H1 (cell line): ENCODE results near the gene SUGT1. TPM values are rescaled to one million over a fixed set of nuclear protein-coding genes. Genes with fewer than 3 reads are reported as not detected.
"Not testable (repeated sequence)": the region's sequence is repeated elsewhere in the genome, so short reads cannot be mapped to it uniquely, and the experiment has no call there.

ENCODE experiments used
- CTCF ChIA-PET: fragments of 300-600 bp; sonication (Branson Sonifier 250); formaldehyde crosslinking; loops from one replicate; lab custom pipeline; 2021; ENCODE audit not compliant: partially characterized antibody; lab: Charles Lee
- POLR2A ChIA-PET: fragments of 300-600 bp; sonication (Branson Sonifier 250); formaldehyde crosslinking; loops from one replicate; lab custom pipeline; 2021; ENCODE audit warnings: inconsistent platforms; ENCODE audit not compliant: partially characterized antibody; lab: Charles Lee
- DNase-seq, 2 experiments: peaks; one replicate each; pipeline versions ENCODE4 v3.0.0 to v3.0.0-alpha.2; 2010 to 2022; ENCODE audit warnings: low spot score in 2 of 2, low read depth in 1 of 2, mixed read lengths in 1 of 2
- FAIRE-seq: peaks from 2 replicates; lab custom pipeline; 2011; peaks lifted over from hg19 to GRCh38; lab: Jason Lieb, UNC
- H2AFZ ChIP-seq: 2 replicates; pipeline ENCODE4 v1.8.1; 2012; ENCODE audit warnings: low read length, inconsistent platforms
- H2AK5ac ChIP-seq: 2 replicates; pipeline ENCODE4 v1.6.1; 2013; ENCODE audit warnings: low read depth, low read length
- H2BK120ac ChIP-seq: replicated peaks from 2 replicates; pipeline ENCODE3; 2013; ENCODE audit warnings: low read depth, low read length, inconsistent platforms
- H2BK12ac ChIP-seq: 2 replicates; pipeline ENCODE4 v1.6.1; 2013; ENCODE audit warnings: low read depth, low read length
- H2BK15ac ChIP-seq: 2 replicates; pipeline ENCODE4 v1.6.1; 2013; ENCODE audit warnings: low read length
- H2BK20ac ChIP-seq: 2 replicates; pipeline ENCODE4 v1.6.1; 2013; ENCODE audit warnings: low read length
- H2BK5ac ChIP-seq: 2 replicates; pipeline ENCODE4 v1.6.1; 2013; ENCODE audit warnings: low read depth, low read length
- H3K14ac ChIP-seq: 2 replicates; pipeline ENCODE4 v1.6.1; 2013; ENCODE audit warnings: inconsistent platforms; ENCODE audit not compliant: insufficient read length
- H3K18ac ChIP-seq: 2 replicates; pipeline ENCODE4 v1.6.1; 2013; ENCODE audit warnings: low read length; ENCODE audit errors: extremely low read depth
- H3K23ac ChIP-seq: 2 replicates; pipeline ENCODE4 v1.6.1; 2013; ENCODE audit warnings: inconsistent platforms; ENCODE audit not compliant: insufficient read length
- H3K23me2 ChIP-seq: 2 replicates; pipeline ENCODE4 v1.6.1; 2013; ENCODE audit warnings: low read depth, low read length
- H3K27ac ChIP-seq: 2 replicates; pipeline ENCODE4 v1.6.1; 2011; ENCODE audit warnings: low read depth, low read length, inconsistent platforms
- H3K27me3 ChIP-seq, 4 experiments: replicated peaks in 1 of 4; 1 replicate in 1 of 4; 2 replicates in 3 of 4; pipeline versions ENCODE4 v1.6.1 to v1.8.1; 2011 to 2013; ENCODE audit warnings: low read length in 3 of 4, mild to moderate bottlenecking in 3 of 4, inconsistent platforms in 2 of 4, mixed read lengths in 2 of 4, moderate library complexity in 1 of 4; ENCODE audit not compliant: control insufficient read depth in 3 of 4, insufficient read depth in 3 of 4; ENCODE audit errors: extremely low read depth in 1 of 4
- H3K36me3 ChIP-seq, 4 experiments: 2 replicates each; pipeline versions ENCODE4 v1.6.1 to v1.8.1; 2011 to 2013; ENCODE audit warnings: mild to moderate bottlenecking in 4 of 4, low read length in 3 of 4, moderate library complexity in 2 of 4, control low read depth in 1 of 4, inconsistent platforms in 1 of 4; ENCODE audit not compliant: insufficient read depth in 4 of 4, control insufficient read depth in 2 of 4
- H3K4ac ChIP-seq: replicated peaks from 2 replicates; pipeline ENCODE3; 2013; ENCODE audit warnings: low read length, low read depth, mixed read lengths, inconsistent platforms; ENCODE audit not compliant: insufficient read length
- H3K4me1 ChIP-seq, 4 experiments: replicated peaks in 1 of 4; 1 replicate in 1 of 4; 2 replicates in 3 of 4; pipeline versions ENCODE4 v1.6.1 to v1.8.1; 2011 to 2013; ENCODE audit warnings: low read length in 3 of 4, inconsistent platforms in 2 of 4, mixed read lengths in 1 of 4; ENCODE audit not compliant: insufficient read depth in 4 of 4, control insufficient read depth in 3 of 4
- H3K4me2 ChIP-seq, 2 experiments: 2 replicates each; pipeline versions ENCODE4 v1.6.1 to v1.8.1; 2011 to 2013; ENCODE audit warnings: low read depth in 2 of 2, low read length in 2 of 2, control low read depth in 1 of 2, inconsistent platforms in 1 of 2, mild to moderate bottlenecking in 1 of 2; ENCODE audit not compliant: insufficient read depth in 1 of 2
- H3K4me3 ChIP-seq, 4 experiments: fragments of 200-600, 300-600 bp in 1 of 4; sonication (generic), shearing (Covaris generic), sonication (Bioruptor Twin) in 1 of 4; 2 replicates each; pipeline versions ENCODE4 v1.5.1 to v1.8.1; 2011 to 2016; ENCODE audit warnings: low read length in 4 of 4, low read depth in 3 of 4, control low read depth in 2 of 4, inconsistent platforms in 2 of 4, mild to moderate bottlenecking in 2 of 4, mixed read lengths in 1 of 4, moderate library complexity in 1 of 4; ENCODE audit not compliant: insufficient read depth in 2 of 4; ENCODE audit errors: extremely low read depth in 1 of 4
- H3K56ac ChIP-seq: replicated peaks from 2 replicates; pipeline ENCODE3; 2013; ENCODE audit warnings: low read depth, mild to moderate bottlenecking, mixed read lengths, low read length, inconsistent platforms; ENCODE audit not compliant: insufficient read length
- H3K79me1 ChIP-seq: 2 replicates; pipeline ENCODE4 v1.6.1; 2013; ENCODE audit warnings: low read depth, low read length, control low read depth
- H3K79me2 ChIP-seq, 2 experiments: 2 replicates each; pipeline versions ENCODE4 v1.6.1 to v1.8.1; 2012 to 2013; ENCODE audit warnings: low read length in 2 of 2, mild to moderate bottlenecking in 2 of 2, inconsistent platforms in 1 of 2; ENCODE audit not compliant: insufficient read depth in 2 of 2, control insufficient read depth in 1 of 2
- H3K9ac ChIP-seq, 4 experiments: replicated peaks in 1 of 4; 1 replicate in 1 of 4; 2 replicates in 3 of 4; pipeline versions ENCODE4 v1.6.1 to v1.8.1; 2011 to 2013; ENCODE audit warnings: low read depth in 3 of 4, low read length in 3 of 4, control low read depth in 2 of 4, mild to moderate bottlenecking in 2 of 4, moderate library complexity in 2 of 4, inconsistent platforms in 1 of 4; ENCODE audit errors: extremely low read depth in 1 of 4
- H3K9me3 ChIP-seq, 2 experiments: 2 replicates each; pipeline versions ENCODE4 v1.6.1 to v1.8.1; 2012 to 2013; ENCODE audit warnings: mild to moderate bottlenecking in 2 of 2, moderate library complexity in 2 of 2, control low read depth in 1 of 2, inconsistent platforms in 1 of 2, low read depth in 1 of 2, low read length in 1 of 2, mixed read lengths in 1 of 2; ENCODE audit not compliant: insufficient read depth in 2 of 2
- H4K20me1 ChIP-seq, 2 experiments: replicated peaks in 1 of 2; 2 replicates each; pipeline versions ENCODE3 to v1.8.1; 2011 to 2013; ENCODE audit warnings: inconsistent platforms in 2 of 2, low read length in 2 of 2, mild to moderate bottlenecking in 1 of 2; ENCODE audit not compliant: insufficient read depth in 2 of 2, control insufficient read depth in 1 of 2
- H4K5ac ChIP-seq: 2 replicates; pipeline ENCODE4 v1.6.1; 2013; ENCODE audit warnings: low read length, low read depth, mixed read lengths, inconsistent platforms; ENCODE audit not compliant: insufficient read length
- H4K8ac ChIP-seq: 2 replicates; pipeline ENCODE4 v1.8.0; 2013; ENCODE audit warnings: mild to moderate bottlenecking, moderate library complexity, low read length, inconsistent platforms; ENCODE audit not compliant: insufficient read depth; ENCODE audit errors: extremely low read depth
- H4K91ac ChIP-seq: replicated peaks from 2 replicates; pipeline ENCODE3; 2013; ENCODE audit warnings: low read length, mixed read lengths, inconsistent platforms; ENCODE audit not compliant: insufficient read length
- WGBS, 2 experiments: shearing (Covaris generic) in 1 of 2; methylation state at CpG; one replicate each; pipeline versions ENCODE4 v1.1.6 to v1.1.7; 2013 to 2015; ENCODE audit warnings: low lambda C conversion rate in 2 of 2, mixed read lengths in 2 of 2, inconsistent platforms in 1 of 2, low coverage in 1 of 2, missing lambda C conversion rate in 1 of 2; ENCODE audit not compliant: insufficient replicate concordance in 2 of 2, insufficient coverage in 1 of 2, insufficient read length in 1 of 2; ENCODE audit errors: extremely low coverage in 1 of 2, missing lambda C conversion rate in 1 of 2; 5-methylcytosine and 5-hydroxymethylcytosine counted together
- polyA plus RNA-seq, 7 experiments: library from polyadenylated mRNA; depleted of rRNA in 3 of 7; stranded (reverse) in 5 of 7; unstranded in 2 of 7; fragments of >200 nt in 5 of 7; fragments of 200-250 nt in 2 of 7; gene quantifications; 1 replicate in 5 of 7; 2 replicates in 1 of 7; 4 replicates in 1 of 7; pipeline versions ENCODE4 v1.2.1 to v1.2.3, GENCODE V29; 2011 to 2013; ENCODE audit warnings: missing spikeins in 2 of 7, mixed read lengths in 2 of 7
- total RNA-seq: library from RNA; stranded (reverse); fragmentation: NEBNext Ultra II Directional; extraction: Animal tissue kit (Norgen Biotek cat#: 25700); gene quantifications from 2 replicates; pipeline ENCODE4 v1.2.1, GENCODE V29; 2021

SUGT1 gene
- total and polyA plus RNA-seq, 2 of the 8 experiments (the other 6 are each of a cell fraction or from before 2014, with no cell fraction given): 21.0 to 99.4 TPM

DNA sequence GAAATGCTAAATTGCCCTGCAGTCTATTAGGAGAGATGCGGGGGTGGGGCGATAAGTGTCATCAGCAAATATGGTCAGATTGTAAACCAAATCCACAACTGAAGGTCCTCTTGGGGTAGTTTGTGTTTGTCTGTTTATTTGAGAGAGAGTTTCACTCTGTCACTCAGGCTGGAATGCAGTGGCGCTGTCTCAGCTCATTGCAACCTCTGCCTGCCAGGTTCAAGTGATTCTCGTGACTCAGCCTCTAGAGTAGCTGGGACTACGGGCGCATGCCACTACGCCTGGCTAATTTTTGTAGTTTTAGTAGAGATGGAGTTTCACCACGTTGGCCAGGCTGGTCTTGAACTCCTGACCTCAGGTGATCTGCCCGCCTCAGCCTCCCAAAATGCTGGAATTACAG is 33.2 kb downstream of the SUGT1 start:
- H3K79me1 ChIP-seq, H3K56ac ChIP-seq, FAIRE-seq, H3K4me1 ChIP-seq, H3K4me3 ChIP-seq, H3K9ac ChIP-seq, H3K4me2 ChIP-seq, H2BK120ac ChIP-seq, H4K5ac ChIP-seq, H2AK5ac ChIP-seq, POLR2A ChIA-PET, H4K8ac ChIP-seq, H3K23me2 ChIP-seq, H2BK5ac ChIP-seq, H3K27ac ChIP-seq, H2BK20ac ChIP-seq, H2BK12ac ChIP-seq, H3K23ac ChIP-seq, H4K91ac ChIP-seq, DNase-seq, H3K9me3 ChIP-seq, H3K27me3 ChIP-seq, H3K14ac ChIP-seq, H2AFZ ChIP-seq, H4K20me1 ChIP-seq, H2BK15ac ChIP-seq, H3K18ac ChIP-seq, H3K4ac ChIP-seq, H3K79me2 ChIP-seq: not testable (repeated sequence)
- CTCF ChIA-PET: interaction anchor here (2.4 kb wide), 1 partner anchor 123 kb away, joined by 8 read pairs; no protein-coding TSS in a partner anchor
- H3K36me3 ChIP-seq: peaks cover 2 to 47% (median 13%) of the 10 kb centered on the region in 4 experiments; a peak in 6 of 8 replicates
- 90% methylated on average over 9 of the region's 9 CpGs; no CpG with 5 or more reads in 1 of the 2 experiments for WGBS, 2 experiments
